LNCAP (cell line): Measurements from ENCODE around the gene XCR1.

Source experiments
- CTCF ChIP-seq: fragments of 450-650 bp; IDR thresholded peaks from 2 replicates; pipeline ENCODE4 v1.5.1; 2017; ENCODE audit warnings: mild to moderate bottlenecking

The XCR1 gene

GRCh38 chr3:46020766-46021510 is 6.3 kb downstream of the XCR1 start:
- no peak for TF ChIP-seq CTCF

GRCh38 chr3:46019707-46020106 is 7.6 kb downstream of the XCR1 start:
- TF ChIP-seq CTCF, result no peak

GRCh38 chr3:46017720-46018119 is 9.6 kb downstream of the XCR1 start:
- no peak for TF ChIP-seq CTCF

GRCh38 chr3:46013316-46014094 is 13.8 kb downstream of the XCR1 start:
- no peak for TF ChIP-seq CTCF

GRCh38 chr3:46012246-46012645 is 15.0 kb downstream of the XCR1 start:
- no peak for TF ChIP-seq CTCF

- no peak for TF ChIP-seq CTCF
Observed at GRCh38 chr3:46010519-46011113, 16.7 kb downstream of the XCR1 start.

- no peak for TF ChIP-seq CTCF
Observed at GRCh38 chr3:46008058-46008457, 19.2 kb downstream of the XCR1 start.
